CD4-positive, alpha-beta T cell treated with Interleukin-6 at 100 ng/mL for 8 hours (primary cell): Measurements from ENCODE around the gene GBE1.

Source experiments
- DNase-seq: peaks from one replicate; pipeline ENCODE4 v3.0.0-alpha.2; 2020; ENCODE audit warnings: mixed read lengths, low spot score

The GBE1 gene

DNA sequence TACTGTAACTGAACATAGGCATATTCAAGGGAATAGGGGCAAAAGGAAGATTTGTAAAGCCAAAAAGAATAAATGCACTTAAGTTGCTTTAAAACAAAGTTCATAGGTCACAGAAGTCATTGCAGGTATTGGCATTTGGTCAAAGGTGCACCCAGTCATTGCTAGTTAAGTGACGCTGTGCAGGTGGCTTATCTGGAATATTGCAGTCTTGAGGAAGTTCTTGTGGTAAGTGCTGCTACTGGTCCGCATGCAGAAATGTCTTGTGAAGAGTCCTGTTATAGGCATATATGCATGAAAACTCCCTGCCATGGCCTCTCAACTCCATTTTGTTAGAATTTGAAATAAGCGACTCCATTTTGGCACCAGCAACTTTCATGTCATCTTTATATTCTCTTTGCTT, 293.1 kb downstream of the GBE1 start:
- no peak for DNase-seq

DNA sequence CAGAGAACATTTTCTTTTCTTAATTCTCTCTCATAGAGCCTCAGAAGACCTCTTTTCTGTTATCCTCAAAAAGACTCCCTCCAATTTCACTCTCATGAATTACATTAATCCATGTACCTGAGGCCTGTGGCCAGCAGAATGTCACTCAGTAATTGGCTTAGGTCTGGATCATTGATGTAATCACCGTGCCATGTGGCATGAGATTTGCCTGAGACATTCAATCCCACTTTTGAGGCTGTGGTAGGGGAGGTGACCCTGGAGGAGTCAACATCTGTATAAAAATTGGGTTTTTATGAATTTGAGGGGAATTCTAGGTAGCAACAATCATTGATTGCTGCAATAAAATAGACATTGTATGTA, 295.3 kb downstream of the GBE1 start:
- no peak for DNase-seq

DNA sequence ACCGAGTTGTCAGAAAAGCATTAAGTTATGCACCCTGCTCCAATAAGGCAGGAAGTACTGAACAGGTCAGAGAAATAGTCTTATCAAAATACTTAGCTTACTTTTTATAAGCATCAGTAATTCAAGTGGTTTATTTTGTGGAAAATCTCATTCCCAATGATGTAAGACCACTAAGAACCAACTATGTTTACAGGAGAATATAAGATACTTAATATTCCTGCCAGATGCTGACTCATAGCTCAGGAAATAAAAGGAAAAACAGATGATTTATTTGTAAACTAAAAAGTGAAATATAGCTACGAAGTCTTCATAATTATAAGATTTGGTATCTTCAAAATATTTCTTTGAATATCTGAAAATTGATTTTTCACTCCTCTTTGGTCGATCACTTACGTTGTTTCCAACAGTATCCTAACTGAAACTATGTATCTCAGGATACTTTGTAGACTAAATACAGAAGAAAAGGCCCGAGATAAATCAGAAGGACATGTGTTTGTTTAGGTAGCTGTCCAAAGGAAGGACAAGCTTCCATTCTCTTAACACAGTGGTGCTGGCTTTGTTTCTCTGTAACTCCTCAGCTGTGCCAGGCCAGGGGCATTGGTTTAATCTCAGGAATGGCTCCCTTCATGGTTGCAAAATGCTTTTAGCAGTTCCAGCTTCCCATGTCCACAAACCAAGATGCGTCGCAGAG, 295.8 kb downstream of the GBE1 start:
- DNase-seq = no peak

DNA sequence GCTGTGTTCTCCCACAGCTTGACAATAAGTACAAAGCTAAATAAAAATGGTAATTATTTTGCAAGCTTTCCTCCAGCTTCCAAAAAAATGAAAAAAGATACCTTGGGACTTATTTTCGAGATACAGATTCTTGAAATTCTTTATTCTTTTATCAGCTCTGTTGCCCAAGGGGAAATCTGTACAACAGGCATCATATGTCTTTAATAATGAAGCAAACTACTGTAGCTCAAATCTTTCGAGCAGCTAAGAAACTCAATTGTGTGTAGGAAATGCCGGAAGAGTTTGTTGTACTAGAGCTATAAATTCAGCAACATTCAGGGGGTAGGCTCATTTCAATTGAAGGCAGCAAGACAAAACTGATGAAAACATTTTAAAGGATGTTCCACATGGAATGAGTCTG, 297.7 kb downstream of the GBE1 start:
- DNase-seq = no peak

DNA sequence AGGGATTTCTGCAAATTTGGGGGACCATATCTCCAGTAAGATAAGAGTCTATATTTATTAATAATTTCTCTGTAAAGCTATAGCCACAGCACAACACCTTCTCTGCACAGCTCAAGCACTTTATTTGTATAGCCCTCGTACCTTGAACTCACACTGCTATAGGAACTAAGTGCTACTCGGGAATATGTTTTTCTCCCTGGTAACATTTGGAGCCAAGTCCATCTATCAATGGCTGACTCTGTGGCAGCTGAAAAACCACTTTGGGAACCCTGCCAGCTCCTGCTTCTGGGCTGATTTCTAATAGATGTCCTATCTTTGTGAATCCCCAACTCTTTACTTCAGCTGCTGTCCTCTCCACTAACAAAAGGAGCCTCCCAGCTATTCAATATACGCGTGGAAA, 298.5 kb downstream of the GBE1 start:
- DNase-seq = no peak

DNA sequence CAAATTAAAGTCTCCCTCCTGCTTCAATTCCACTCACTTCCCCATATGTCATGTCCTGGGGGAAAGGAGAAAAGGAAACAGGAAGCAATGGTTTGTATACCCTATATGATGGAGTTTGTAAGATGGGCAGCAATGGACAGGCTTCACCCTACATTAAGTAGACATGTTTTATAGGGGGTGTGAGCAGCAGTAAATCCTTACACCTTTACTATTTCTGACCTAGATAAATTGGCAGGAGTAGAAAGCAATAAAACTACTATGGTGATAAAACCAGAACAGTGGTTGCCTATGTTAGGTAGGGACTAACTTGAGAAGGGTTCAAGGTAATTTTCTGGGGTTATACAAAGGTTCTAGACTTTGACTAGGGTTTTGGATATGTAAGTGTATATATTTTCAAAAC, 301.7 kb downstream of the GBE1 start:
- no peak for DNase-seq

DNA sequence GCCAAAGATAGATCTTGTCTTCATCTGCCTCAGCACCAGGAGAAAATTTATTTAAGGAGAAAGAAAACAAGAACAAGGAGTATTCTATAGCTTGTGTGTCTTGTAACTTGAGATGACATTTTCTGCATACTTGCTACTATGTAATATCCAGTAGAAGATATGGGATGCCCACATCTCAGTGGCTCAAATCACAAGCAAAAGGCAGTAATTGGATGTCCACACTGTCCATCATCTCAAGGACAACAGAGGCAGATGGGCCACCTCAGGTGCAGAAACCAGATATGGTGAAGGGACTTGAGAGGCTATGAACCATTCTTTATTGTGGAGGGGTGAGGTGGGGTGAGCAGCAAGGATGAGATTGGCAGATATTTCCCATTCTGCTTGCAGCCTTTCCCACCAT, 309.0 kb downstream of the GBE1 start:
- no peak for DNase-seq

DNA sequence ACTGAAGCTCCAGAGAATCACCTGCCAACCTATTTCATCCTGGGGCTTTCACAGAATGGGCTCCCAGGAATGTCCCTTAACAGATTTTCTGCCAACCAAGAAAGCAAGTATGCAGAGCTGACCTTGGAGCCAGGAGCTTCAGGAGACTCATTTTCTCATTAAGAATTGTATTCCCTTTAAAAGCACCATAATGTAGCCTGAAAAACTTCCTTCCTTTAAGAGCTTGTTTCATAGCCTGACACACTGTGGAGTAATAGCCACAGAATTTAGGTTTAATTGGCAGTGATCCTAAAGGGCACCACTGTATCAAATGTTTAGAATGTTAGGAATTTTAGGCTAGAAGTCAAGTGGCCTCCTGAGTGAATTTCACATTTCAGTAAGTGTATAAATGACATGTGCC, 309.8 kb downstream of the GBE1 start:
- no peak for DNase-seq

DNA sequence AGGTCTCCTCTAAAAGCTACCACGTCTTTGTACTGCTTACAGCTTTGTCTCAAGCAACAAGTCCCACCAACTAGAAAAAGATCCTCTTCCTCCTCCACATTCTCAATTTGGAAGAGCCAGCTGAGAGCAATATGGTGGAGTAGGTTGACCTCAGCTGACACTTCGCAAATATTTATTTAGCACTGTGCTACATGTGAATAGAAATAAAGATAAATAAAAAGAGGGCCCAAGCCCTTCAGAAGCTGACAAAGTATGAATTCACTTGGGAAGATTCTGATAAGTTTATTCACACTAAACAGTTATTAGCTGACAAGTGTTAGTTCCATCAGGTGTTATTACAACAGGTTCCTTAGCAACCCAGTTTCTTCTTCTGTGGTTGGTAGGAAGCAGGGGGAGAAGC, 310.3 kb downstream of the GBE1 start:
- no peak for DNase-seq

DNA sequence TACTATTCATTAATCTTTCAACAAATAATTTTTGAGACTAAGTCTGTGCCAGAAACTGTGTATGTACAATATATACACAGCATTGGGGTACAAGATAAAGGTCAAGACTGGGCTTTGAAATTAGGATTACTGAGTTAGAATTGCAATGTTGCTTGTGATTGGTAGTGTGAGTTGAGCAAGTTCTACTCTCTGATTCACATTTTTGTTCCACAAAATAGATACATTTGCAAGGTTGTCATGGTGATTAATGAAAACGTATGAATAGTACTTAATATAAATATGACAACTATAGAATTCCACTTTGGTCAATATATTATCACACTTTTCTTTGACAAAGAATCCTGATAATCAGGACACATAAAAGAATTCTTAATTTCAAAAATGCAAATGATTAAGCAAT, 314.6 kb downstream of the GBE1 start:
- DNase-seq = no peak

DNA sequence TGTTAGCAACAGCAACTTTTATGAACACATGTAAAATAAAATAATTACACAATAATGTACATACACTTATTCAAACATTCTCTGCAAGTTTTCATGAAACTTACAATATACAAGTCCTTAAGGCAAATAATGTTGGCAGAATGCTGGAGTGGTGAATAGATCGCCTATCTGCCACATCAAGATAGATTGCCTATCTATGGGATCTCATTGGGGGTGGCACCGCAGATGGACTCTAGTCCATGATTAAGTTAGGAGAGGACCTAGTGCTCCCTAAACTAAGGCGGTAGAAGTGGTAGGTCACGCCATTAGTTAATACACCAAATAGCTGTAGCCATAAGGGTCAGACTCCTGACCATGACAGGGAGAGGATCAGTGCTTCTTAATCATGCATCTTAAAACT, 315.7 kb downstream of the GBE1 start:
- DNase-seq = no peak

DNA sequence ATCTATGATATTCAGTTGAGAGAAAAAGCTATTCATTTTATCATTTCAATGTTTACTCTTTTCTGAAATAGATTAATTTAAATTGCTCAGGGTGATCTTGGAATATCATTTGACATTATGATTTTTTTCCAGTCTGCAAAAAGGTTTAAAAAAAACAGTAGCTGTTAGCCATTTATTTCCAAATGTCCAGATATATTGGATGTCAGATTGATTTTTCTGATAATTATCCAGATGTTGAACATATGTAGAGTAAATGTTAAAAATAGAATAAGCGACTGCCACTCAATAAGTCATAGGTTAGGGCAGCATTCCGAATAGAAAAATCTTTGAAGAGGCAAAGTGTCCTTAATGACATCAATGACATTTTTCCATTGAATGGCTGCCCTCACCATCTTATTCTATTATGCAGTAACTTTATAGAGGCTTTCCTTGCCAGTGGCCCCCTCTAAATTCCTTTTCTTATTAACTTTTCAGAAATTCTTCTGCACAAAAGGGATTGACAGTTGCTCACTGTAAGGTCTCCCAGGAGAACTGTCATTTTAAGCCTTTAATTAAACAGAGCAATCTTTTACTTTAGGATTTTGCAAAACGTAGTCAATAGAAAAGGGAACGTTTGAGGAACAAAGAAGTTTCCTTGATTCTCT, 316.5 kb downstream of the GBE1 start:
- DNase-seq = no peak

DNA sequence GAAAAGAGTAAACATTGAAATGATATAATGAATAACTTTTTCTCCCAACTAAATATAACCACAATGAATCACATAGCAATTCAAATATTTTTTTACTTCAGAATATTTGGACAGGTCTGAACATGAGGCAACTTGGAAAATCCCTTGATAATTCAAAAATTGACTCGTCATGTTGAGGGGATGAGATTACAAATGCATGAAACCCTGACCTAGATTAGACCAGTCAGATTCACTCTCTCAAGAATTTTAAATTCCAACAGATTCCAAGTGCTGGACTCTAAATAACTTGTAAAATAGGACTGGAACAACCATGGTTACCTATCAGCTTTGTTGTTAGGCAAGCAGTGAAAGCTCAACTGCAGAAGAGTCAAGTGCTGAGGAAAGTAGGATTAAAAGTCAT, 317.5 kb downstream of the GBE1 start:
- DNase-seq = no peak

DNA sequence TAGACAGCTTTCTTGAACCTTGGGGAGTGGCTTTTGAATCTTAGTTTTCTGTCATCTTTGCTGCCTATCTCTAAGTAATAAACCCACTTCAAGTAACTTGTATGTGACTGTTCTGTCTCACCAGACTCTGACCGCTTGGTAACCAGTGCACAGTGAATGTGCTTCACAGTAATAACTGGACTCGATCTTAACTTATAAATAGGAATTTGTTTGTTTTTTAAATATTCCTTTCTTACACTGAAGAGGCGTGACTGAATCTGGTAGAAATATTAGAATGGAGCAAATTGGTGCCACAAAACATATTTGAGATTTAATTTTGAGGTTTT, 318.0 kb downstream of the GBE1 start:
- no peak for DNase-seq

DNA sequence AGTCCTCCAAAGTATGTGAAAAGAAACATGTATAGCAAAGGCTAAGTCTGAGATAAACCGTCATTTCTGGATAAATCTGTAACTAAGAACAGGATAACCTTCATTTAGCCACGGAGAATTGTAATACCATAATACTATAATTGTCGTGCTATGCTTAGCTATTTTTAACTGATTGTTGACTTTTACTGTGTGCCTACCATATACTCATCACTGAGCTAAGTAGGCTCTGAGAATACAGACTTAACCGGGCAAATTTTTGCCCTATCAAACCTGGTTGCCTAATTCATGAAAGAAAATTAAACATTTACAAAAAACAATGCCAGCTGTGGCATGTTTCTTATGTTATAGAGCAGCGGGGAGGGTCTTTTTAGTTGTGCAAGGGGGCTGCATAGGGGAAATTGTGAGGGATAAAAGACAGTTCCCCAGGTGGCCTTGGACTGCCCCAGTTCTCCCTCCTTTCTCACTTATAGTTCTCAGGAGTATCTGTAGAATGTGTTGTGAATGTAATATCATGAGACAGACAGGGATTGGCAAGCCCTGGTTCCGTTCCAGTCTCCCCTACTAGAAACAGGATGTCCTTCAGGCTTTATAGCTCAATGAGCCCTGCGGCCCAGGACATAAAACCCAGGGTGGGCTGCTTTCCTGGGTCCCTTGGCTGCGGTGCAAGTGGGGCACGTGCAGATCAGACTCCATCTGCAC, 318.5 kb downstream of the GBE1 start:
- no peak for DNase-seq

DNA sequence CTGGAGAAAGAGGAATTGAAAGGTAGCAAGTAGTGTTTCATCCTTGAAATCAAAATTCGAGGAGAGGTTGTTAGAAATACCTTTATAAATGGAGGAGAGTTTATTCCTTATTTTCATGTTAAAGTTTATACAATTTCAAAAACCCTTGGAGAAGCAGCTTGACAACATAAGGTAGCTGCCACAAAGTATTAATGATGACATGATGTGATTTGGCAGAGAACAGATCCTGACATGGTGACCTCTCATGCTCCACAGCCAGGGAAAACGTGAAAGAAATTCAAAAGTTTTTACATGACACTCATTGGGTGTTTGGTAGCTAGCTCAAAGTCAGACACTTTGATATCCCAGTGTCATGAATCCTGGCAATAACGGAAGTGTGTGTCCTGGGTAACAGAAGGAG, 320.8 kb downstream of the GBE1 start:
- no peak for DNase-seq
